ENCODE results near the gene PDIA5. TPM values are rescaled to one million over a fixed set of nuclear protein-coding genes. Genes with fewer than 3 reads are reported as not detected.

PDIA5 gene
- 10 to 100 TPM; 12.0 to 21.0 (median 15.8) TPM for total RNA-seq

GRCh38 chr3:123066896-123067688, at the start of gene PDIA5:
Gene PDIA5 (plus strand): TSS chr3:123067025. CDS start chr3:123067165, 140 bp downstream.
- peak; percentile 97 for ATAC-seq (ENCODE audit: low FRiP score)
- peak; percentile 64 for DNase-seq (ENCODE audit: low spot score)
- no peak for TF ChIP-seq CTCF (IDR thresholded peaks at IDR 0.05)

- no peak for DNase-seq (ENCODE audit: low spot score)
- no peak for TF ChIP-seq CTCF (IDR thresholded peaks at IDR 0.05)
- ATAC-seq (ENCODE audit: low FRiP score): no peak
Observed at GRCh38 chr3:123018683-123019082, 48.1 kb upstream of the PDIA5 start.

GRCh38 chr3:123019161-123019560, 47.7 kb upstream of the PDIA5 start:
- ATAC-seq (ENCODE audit: low FRiP score): no peak
- no peak for DNase-seq (ENCODE audit: low spot score)
- TF ChIP-seq CTCF (IDR thresholded peaks at IDR 0.05): no peak

- ATAC-seq (ENCODE audit: low FRiP score) (no peak), DNase-seq (ENCODE audit: low spot score) (no peak)
Observed at GRCh38 chr3:123019591-123019990, 47.2 kb upstream of the PDIA5 start.

GRCh38 chr3:123020709-123021108, 46.1 kb upstream of the PDIA5 start:
- ATAC-seq (ENCODE audit: low FRiP score): no peak
- no peak for DNase-seq (ENCODE audit: low spot score)
- no peak for TF ChIP-seq CTCF (IDR thresholded peaks at IDR 0.05)

More at GRCh38 chr3:123019591-123019990, 47.2 kb upstream of the PDIA5 start:
- TF ChIP-seq CTCF (IDR thresholded peaks at IDR 0.05): no peak

- ATAC-seq (ENCODE audit: low FRiP score) (no peak), DNase-seq (ENCODE audit: low spot score) (no peak)
- TF ChIP-seq CTCF (IDR thresholded peaks at IDR 0.05): no peak
Observed at GRCh38 chr3:123021388-123021787, 45.4 kb upstream of the PDIA5 start.

- TF ChIP-seq CTCF (IDR thresholded peaks at IDR 0.05): no peak
- DNase-seq (ENCODE audit: low spot score): no peak
- ATAC-seq (ENCODE audit: low FRiP score): no peak
Observed at GRCh38 chr3:123021996-123022510, 44.8 kb upstream of the PDIA5 start.
